NK-92 treated with Interleukin-12 subunit alpha and Interleukin-12 subunit beta, amount 100 ng/mL, for 24 hours (cell line): ENCODE data around the gene SUPT3H.
"Not testable (repeated sequence)": the region's sequence is repeated elsewhere in the genome, so short reads cannot be mapped to it uniquely, and the experiment has no call there.

Experiments
- DNase-seq: peaks from one replicate; lab custom pipeline; 2025; lab: John Stamatoyannopoulos, UW

SUPT3H gene

DNA sequence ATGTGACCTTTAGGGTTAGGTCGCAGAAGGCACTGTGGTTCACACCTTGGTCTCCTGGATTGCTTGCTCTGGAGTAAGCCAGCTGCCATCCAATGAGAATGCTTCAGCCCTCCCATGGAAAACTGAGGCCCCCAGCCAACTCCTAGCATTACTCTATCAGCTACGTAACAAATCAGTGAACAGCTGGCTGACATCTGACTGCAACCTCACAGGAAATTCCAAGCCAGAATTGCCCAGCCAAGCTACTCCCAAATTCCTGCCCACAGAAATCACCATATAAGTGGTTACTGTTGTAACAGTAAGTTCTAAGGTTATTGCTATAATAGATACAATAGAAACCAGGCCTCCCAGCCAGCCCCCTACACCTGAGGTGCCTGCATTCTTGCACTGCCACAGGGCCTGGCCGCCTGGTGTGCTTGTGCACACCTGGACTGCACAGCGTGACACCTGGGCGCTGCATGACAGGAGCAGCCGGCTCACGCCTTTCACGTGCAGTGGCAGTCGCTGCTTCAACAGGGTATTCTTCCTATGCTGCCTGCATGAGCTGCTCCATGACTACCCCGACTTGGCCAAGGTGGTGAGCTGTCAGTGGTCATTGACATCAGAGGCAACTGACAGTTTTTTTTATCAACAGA lies 479.3 kb downstream of the SUPT3H start:
- no peak for DNase-seq

DNA sequence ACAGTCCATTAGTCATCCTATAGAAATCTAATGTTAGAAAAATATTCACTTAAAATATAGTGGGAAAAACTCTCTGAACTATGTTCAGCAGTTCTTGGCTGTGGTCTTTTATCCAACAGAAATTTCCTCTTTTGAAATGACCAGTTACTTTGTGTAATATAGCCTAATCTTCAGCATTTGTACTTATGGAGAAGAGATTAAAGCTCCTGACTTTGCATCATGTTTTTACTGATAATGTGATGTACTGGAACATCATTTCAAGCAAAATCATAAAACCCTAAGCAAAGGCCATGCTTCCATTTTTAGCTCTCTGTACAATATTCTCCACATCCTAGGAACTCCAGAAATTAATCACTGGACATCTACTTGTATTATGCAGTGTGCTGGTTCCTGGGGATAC lies 480.4 kb downstream of the SUPT3H start:
- DNase-seq = no peak

DNA sequence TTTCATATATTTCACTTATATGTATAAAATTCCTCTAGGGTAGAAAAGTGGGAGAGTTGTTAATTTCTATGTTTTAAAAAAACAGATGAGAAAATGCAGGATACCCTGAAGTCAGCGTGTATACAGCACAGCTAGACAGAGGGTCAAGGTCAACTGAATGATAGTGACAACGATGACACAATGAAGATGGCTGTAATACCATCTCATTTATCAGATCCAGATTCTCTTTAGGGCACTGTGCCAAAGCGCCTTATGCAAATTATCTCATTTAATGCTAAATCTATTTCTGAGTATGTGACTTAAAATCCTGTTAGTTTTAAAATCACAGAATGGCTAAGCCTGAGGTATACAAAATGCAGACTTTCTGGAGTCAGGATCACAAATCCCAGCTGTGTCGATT lies 481.0 kb downstream of the SUPT3H start:
- DNase-seq = no peak

DNA sequence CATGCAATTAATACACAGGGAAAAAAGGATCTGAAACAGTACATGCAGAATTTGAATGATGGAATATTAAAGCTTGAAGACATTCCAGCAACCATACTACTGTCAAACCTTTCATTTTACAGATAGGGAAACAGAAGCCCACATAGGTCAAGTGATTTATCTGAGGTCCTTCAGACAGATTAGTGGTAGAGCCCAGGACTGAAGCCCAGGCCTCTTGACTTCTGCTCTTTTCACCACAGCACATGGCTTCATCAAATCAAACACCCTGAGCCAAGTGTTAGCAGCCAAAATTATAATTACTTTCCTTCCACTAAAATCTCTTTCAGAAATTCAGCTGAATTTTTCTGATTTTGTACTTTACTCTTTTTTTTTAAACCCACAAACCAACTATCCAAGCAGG lies 485.2 kb downstream of the SUPT3H start:
- DNase-seq = no peak

DNA sequence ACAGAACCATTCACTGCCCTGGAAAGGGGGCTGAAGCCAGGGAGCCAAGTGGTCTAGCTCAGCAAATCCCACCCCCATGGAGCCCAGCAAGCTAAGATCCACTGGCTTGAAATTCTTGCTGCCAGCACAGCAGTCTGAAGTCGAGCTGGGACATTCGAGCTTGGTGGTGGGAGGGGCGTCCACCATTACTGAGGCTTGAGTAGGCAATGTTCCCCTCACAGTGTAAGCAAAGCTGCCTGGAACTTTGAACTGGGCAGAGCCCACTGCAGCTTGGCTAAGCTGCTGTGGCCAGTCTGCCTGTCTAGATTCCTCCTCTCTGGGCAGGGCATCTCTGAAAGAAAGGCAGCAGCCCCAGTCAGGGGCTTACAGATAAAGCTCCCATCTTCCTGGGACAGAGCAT lies 498.7 kb downstream of the SUPT3H start:
- not testable (repeated sequence) for DNase-seq

DNA sequence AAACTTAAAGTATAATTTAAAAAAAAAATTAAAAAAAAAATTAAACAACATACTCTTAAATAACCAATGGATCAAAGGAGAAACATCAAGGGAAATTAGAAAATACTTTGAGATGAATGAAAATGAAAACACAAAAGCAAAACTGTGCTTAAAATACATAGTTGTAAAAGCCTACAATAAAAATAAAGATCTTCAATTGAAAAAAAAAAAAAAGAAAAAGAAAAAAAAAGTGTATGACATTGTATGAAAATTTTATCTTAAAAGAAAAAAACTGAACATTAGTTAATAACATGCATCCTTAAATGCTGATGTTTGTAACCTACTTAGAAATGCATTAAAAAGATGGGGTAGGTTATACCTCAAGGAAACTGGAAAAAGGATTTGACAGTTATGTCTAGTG lies 501.1 kb downstream of the SUPT3H start:
- not testable (repeated sequence) for DNase-seq

DNA sequence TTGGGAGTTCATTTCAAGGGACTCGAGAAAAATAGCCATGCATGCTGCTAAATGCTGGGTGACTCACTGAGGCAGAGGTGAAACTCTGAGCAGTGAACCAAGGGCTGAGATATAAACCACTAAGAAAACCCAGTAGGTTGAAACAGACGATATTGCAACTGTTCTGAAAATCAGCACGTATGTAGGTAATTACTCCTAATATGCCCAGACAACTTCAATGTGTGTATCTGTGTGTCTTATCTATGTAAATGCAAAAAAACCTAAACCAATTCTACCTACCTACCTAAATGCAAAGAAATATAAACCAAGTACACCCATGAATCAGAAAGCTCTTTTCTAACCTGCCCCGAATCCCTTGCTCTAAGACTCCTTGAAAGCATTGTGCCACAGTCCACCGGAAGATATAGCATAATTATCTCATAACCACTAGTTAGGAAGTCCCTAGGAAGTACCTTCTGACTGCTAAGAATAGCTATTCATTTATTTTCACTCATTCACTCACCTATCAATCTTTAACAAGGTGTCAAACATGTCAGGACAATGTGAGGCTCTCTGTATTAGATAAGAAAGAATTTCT lies 508.3 kb downstream of the SUPT3H start:
- no peak for DNase-seq

DNA sequence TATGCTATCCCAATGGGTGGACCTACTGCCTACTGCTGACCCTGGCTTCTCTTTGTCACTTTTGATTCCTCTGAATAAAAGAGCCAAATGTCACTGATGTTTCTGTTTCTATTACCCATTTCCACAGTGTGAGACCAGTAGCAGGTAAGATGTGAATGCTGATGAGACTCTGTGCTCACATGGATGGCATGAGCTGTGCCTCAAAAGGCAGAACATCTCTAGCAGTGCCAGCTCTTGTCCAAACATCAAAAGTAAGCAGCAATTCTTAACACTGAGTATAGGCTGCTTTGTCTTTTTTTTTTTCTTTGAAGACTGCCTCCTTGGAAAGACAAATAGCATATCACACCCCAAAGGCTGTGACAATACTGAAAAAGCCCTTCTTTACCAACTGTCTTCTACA lies 508.8 kb downstream of the SUPT3H start:
- DNase-seq = no peak

DNA sequence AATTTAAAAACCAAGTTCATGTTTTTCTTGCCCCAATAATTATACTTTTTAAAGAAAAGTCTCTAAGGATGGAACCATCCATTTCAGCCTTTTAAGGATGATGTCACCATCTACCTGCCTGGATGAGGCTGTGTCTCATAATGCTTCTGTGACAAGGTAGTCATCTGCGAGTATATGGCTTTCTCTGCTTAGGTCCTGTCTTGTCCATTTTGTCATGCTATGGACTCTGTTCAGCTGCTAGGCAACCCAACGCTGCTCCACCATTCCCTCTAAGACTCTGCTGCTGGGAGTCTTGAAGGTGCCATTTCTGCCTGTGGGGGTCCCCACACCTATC lies 509.4 kb downstream of the SUPT3H start:
- DNase-seq = no peak

DNA sequence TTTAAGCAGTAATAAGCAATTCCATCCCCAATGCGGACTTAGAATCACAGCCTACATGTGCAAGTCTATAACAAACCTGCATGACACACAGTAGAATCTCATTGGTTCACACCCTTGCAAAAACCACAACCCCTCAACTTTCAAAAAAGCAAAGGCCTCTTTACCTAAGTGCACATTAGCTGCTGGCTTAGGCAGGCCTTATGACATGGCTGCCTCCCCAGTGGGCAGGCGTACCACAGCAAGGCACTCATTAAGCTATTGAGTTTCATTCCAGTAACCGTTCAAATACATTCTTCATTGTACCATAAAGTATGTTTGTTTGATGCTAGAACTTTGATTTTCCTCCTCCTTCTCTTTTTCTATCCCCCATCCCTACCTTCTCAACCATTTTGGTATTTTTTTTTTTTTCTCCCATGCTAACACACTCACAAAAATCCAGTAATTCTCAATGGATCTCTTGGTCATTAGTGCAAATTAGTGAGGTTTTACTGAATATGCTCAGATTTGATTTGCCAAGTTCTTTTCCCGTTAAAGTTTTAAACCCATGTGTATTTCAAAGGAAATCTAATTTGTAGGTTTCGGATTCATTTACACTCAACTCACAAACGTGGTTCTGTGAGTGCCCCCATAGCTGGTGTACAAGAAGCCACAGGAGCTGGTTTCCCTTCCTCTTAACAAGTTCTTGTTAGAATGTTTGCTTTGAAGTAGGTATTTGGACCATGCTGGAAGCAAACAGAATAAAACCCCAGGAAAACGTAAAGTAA lies 510.0 kb downstream of the SUPT3H start:
- DNase-seq = no peak

DNA sequence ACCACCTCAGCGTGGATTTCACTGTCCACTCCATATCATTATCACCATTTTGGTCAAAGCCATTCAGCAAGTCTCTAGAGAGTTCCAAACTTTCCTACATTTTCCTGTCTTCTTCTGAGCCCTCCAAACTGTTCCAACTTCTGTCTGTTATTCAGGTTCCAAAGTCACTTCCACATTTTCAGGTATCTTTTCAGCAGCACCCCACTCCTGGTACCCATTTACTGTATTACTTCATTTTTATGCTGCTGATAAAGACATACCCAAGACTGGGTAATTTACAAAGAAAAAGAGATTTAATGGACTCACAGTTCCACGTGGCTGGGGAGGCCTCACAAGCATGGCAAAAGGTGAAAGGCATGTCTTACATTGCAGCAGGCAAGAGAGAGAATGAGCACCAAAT lies 512.5 kb downstream of the SUPT3H start:
- DNase-seq = not testable (repeated sequence)

DNA sequence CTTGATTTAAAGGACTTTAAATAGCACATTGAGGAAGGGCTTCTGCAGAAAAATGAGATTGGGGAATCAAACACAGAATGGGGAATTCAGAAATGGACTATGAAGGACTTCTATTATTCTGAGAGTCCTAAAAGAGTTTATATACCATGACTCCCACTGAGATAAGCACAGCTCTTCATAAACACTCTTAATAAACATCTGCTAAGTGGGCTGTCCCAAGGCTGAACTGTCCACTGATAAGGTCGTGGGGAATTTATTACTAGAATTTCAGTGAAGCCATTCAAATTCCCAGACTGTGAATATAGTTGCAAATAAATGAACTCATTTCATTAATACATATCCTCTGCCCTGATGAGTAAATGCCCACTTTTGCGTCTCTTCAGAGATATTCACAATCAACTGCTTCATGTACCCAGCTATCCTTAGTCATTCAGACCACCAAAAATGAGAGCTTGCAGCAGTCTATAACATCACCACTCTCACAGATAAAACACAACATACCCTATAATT lies 517.8 kb downstream of the SUPT3H start:
- DNase-seq = no peak

DNA sequence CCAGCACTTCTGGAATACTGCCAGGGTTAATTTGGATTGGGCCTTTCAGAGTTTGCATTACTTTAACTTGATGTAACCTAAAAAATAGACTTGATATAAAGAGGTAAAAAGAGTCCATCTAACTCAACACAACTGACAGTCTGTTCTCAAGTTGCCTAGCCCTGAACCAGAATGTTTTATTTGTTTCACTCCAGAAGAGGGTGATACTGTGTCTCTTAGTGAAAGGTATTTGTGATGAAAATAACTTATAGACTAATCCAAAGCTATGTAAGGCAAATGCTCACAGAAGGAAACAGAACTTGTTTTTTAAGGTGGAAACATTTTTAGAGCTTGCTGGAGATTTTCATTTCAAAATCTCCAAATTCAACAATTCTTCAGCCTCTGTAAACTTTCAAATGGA lies 518.7 kb downstream of the SUPT3H start:
- no peak for DNase-seq

DNA sequence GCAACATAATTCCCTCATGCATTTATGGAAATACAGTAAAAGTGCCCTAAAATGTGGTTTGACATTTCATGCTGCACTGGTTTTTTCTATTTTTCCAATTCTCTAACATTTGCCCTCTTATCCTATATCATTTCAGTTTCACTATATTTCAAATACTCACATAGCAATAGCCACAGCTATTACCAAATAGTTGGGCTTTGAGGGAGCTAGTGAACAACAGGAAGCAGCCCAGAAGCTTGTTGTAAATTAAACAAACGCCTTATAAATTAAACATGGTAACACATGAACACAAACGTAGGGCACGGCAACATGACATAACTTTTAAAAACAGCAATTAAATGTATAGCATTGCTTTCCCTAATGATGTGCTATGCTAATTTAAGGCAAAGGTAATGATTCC lies 521.3 kb downstream of the SUPT3H start:
- no peak for DNase-seq

DNA sequence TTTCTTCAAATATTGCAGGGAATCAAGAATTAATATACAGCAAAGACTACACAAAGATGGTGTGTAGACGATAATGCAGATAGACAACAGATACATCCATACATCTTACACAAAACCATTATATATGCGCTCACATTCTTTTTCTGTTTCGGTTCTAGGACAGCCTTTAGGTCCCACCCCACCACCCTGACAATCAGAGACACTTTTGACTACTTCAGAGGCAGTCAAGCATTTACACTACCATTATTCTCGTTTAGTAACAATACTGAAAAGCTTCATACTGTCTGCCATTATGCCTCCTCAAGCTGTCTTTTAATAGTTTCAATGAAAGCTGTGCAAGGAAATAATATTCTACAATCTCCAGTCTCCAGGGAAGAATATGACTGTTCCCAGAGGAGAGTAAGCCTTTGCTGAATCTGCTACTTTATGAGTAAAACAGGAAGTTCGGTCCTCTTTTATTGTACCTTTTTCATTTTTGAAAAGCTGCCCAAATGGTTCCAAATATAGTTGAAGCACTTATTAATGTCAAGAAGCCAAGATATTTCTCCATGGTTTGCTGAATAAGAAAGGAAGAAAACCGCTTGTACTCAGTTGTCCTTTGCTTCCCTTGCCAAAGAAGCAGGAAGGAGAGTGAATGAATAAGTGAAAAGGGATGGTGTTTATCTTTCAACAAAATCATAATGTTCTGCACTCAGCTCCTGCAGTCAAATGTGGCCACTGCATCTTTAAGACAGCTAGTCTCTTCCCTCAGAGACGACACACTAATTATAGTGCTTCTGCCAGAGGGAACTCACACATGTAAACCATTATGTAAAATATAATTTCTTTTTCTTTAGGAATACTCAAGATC lies 521.9 kb downstream of the SUPT3H start:
- no peak for DNase-seq

DNA sequence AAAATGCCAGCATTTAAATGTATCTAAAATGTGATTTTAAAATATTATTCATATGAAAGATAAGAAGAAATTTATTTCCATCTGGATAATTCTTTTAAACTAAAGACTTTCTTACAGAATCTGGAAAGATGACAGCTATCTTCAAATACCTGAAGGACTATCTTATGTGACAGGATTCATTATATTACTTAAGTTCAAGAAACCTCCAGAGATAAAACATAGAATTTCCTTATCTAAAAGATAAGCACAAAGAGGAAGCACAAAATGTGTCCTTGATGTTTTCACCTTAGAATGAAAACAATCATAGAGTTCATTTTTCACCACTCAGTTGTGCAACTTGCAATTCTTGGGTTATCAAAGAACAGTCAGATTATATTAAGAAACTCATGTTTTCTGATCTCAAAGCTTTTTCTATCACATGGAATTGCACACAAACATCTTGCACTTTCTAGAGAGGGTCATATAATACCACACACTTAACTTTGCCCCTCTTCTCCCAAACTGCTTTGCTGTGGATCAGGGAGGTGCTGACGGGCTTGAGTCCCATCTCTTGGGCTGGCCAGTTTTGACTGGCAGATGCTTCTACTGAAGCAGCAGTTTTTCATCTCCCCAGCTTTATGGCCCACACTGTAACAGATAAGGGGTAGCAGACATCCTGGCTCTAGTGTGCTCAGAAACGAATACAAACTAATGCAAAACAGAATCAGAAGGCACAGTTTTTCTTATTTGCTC lies 522.9 kb downstream of the SUPT3H start:
- no peak for DNase-seq

DNA sequence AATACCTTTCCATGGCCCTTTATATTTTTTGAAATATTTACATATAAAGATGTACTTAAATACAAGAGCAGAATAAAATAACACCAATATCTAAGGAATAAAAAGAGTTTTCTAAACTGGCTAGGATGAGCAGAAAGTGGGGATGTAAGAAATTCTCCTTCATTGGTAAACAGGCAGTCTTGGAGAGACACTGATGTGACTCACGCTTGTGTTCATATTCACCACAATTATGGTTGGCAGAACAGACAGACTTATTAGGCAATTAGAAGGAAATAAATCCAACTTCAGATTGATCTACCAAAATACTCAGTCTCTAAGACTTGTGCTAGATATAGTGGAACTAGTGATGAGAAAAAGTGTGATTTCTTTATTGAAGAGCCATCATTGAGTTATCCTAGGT lies 526.6 kb downstream of the SUPT3H start:
- no peak for DNase-seq

DNA sequence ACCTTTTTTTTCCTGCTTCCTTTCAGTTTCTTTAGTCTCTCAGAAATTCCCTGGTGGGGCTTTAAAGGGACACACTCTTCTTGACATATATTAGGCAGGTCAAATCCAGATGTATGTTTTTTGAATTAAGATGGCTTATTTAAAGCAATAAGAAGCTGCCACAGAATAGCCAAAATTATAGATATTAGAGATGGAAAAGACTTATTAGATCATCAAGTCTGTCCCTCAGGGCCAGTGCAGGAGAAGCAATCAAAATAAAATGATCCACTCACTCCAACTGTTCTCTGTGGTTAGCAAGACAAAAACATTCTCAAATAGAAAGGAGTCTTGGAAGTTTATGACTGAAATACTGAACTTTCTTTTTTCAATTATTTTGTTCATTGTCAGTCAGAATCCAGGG lies 527.4 kb downstream of the SUPT3H start:
- no peak for DNase-seq

DNA sequence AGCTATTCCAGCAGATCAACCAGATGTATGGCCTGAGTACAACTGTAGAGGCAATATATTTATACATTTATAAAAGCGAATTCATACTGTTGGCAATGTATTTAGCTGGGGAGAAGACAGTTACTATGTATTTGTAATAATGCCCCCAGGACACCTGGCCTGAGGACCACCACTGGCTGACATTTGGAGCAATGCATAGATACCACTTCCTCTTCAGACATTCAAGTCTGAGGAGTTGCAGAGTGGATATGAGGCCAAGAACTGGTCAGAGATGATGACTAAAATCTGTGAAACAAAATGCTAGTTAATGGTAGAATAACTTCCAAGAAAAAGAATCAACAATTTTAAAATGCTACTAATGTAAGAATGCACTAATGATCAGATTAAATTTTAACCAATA lies 527.9 kb downstream of the SUPT3H start:
- DNase-seq = no peak

DNA sequence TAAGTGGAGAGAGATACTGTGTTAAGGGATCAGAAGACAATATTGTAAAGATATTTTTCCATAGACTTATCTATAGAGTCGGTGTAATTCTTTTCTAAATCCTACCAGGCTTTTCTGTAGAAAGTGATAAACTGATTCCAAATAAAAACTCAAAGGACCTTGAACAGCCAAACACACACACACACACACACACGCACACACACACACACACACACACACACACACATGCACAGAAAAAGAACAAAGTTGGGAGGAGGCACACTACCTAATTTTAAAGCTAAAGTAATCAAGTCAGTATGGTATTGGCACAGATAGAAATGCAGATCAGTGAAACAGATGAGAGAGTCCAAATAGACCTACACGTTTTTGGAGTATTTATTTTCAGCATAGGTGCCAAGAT lies 534.0 kb downstream of the SUPT3H start:
- DNase-seq = no peak

DNA sequence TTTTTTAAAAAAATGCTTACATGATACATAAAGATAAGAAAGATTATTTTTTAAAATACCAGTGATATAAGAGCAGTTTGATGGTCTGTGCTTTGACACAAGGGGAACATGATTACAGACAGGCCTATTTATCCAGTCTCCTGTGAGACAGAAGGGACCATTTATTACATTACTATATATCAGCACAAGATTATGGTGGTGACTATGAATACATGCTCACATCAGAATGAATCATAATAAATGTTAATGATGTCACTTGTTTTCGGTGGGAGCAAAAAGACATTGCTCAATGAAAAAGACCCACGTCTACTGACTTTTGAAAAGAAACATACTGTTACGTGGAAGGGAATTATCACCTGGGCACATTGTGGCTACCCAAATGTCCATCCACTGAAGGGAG lies 535.1 kb downstream of the SUPT3H start:
- DNase-seq = no peak

DNA sequence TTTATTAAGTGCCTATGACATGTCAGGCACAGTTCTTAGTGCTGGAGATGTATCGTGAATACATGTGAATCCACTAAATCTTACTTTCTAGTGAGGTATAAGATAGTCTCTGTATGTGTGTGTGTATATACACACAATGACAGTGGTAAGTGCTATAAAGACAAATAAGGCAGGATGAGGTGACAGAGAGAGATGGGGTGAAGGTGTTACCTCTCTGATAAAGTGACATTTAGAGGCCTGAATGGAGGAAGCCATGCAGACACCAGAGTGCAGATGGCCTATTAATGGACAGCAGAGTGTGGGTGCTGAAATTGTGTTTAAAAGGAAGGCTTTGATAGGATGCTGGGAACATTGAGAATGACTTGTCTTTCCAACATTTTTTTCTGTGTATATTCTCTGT lies 535.9 kb downstream of the SUPT3H start:
- DNase-seq = no peak
